NCI-H2196 treated with DMSO at 0.1 percent for 48 hours (cell line): ENCODE results near the gene PTPRE.

Experiments
- DNase-seq: peaks from one replicate; lab custom pipeline; 2025; ENCODE audit not compliant: unreplicated experiment; lab: John Stamatoyannopoulos, UW

PTPRE gene

DNA sequence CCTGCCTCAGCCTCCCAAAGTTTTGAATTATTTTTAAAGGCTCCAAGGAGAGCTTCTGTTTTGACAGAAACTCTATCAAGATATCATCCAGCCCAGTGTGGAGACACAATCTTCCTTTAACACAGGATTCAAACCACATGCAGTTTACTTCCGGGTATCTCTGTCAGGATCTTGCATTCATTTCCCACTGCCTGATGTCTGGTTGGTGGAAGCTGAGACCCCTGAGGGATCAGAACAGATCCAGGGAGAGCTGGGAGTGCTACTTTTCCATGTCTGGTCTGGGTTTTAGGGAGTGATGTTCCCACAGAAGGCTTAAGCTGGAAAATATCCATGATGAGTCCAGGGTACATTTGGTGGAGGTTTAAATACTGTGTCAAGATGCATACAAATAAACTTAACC is 16.7 kb downstream of the PTPRE start:
- no peak for DNase-seq

- DNase-seq, result no peak
Observed at GRCh38 chr10:127925471-127926207, 18.7 kb downstream of the PTPRE start.

GRCh38 chr10:127926455-127926854 is 19.6 kb downstream of the PTPRE start:
- no peak for DNase-seq

DNA sequence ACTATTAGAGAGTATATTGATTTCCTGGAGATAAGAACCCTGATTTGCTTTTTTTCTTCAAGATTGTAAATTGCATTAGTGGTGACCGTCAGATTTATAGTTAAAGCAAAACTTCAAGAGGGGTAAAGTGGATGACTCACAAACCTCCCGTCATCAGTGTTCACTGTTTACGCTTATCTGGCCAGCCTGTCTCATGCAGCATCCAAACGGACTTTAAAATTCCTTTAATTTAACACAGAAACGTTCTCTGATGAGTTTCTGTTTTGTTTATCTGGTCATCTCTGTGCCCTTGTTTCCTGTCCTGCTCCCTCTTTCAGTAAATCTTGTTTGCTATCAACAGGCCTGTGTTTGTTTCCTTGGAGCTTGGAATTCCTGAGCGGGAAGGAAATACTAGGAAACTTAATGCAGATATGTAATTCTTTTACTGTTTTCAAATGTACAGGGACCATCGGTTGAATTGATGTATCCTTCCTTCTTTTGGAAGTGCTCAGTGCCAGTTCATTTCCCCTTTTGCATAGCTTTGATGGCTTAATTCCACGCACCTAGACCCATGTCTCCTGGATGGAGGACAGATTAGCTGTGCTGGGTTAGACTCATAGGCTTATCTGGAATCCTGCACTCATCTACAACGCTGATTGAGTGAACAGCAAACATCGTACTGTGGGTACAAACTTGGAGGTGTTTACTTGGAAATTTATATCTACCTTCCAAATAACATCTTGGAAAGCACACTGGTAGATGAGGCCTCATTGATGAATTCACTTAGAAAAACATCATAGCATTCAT is 21.3 kb downstream of the PTPRE start:
- no peak for DNase-seq

GRCh38 chr10:127932521-127933270 is 25.8 kb downstream of the PTPRE start:
- no peak for DNase-seq

DNA sequence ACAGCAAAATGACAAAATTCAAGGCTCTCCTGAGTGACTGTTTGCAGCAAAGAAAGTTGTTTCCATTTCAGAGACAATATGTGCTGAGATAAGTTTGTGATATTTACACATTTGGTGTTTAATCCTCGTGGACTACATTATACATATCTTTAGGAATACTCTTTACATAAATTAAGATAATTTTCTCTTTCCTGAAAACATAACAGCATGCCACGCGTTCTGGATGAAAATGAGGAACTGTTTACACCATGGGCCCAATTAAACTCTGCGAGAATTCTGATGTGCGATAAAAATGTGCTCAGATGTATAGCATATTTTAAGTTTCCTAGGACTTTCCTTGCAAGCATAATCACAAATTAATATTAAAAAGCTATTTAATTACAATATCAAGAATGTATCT is 26.4 kb downstream of the PTPRE start:
- no peak for DNase-seq

- no peak for DNase-seq
Observed at GRCh38 chr10:127934383-127934782, 27.5 kb downstream of the PTPRE start.

- DNase-seq, result no peak
Observed at GRCh38 chr10:127935071-127935561, 28.2 kb downstream of the PTPRE start.

- no peak for DNase-seq
Observed at GRCh38 chr10:127937069-127937468, 30.2 kb downstream of the PTPRE start.

- DNase-seq, result no peak
Observed at GRCh38 chr10:127937915-127938463, 31.1 kb downstream of the PTPRE start.

- DNase-seq, result no peak
Observed at GRCh38 chr10:127939786-127940330, 33.0 kb downstream of the PTPRE start.

DNA sequence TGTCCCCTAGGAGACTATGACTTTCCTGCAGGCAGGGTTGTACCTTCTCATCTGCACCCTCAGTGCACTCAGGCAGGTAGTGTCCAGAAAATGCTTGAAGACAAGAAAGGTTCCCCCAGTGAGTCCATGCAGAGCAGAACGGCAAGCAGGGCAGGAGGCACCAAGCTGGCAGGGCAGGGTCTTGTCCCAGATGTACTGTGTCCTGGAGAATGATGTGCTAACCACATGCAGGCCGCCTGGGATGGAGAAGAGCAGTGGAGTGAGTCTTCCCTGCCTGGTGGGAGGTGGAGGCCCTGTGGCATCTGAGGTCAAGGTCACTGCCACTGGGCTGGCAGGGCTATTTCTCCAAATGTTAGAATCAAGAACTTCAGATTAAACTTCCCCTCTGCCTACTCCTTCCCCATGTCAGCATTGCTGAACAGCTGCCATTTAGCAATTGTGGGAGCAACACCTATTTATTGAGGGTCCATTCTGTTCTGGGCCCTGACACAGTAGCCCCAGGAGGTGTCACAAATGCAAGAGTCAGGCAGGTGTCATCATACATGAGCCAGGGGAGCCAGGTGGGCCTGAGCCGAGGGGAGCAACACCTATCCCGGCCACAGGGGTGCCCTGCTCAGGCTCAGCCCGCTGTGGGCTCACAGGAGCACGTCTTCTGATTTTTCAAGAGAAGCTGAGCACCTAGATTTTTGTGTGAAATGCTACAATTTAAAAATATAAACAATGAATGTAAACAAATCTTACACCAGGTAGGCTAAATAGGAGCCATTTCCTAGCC is 34.1 kb downstream of the PTPRE start:
- DNase-seq, result no peak

DNA sequence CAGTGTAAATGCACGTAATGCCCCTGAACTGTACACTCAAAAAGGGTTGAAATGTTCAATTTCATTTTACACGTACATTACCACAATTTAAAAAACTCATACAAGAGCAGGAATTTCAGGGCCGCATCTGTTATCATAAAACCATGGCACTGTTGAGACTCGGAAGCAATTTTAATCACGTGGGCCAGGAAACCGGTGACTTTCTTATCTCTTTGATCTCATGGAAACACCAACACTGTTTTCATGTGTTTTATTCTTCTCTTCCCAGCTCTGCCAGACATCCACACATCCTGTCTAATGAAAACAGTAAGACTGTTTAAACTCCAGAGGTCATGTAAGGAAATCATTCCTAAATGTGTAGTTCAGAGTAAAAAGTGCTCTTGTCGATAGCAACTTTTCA is 35.9 kb downstream of the PTPRE start:
- no peak for DNase-seq

DNA sequence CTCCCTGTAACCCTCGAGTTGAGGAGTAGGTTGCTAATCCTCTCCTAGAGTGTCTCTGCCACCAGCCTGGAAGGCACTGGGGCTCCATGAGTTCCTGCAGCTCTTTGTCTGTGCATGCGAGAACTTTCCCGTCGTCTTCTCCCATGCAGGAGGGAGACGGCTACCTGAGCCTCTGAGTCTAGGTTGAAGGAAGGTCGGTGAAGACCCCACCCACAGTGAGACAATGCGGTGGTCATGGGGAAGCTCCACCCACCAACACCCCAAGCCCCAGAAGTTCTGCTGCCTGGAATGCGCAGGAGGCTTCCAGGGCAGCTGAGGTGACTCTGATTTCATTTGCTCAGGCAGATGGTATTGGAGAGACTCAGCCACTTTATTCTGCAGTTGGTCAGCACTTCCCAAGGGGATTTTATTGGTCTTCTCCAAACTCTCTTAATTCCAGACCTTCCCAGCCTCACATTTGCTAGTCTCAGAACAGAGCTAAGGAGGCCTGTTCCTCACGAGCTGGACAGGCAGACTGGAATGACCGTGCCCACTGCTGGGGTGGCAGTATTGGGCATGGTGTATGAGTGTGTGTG is 36.5 kb downstream of the PTPRE start:
- DNase-seq, result no peak

DNA sequence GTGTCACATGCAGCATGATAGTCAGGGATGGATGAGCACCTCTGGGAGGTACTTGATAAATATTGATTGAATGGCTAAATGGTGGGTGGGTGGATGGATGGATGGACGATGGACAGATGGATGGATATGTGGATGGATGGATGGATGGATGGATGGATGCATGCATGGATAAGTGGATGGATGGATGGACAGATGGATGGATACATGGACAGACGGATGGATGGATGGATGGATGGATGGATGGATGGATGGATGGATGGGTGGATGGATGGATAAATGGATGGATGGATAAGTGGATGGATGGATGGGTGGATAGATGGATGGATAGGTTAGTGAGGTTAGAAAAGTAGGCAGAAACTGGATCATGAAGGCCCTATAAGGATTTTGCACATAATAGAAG is 37.4 kb downstream of the PTPRE start:
- no peak for DNase-seq

- DNase-seq, result no peak
Observed at GRCh38 chr10:127945341-127945758, 38.4 kb downstream of the PTPRE start.

DNA sequence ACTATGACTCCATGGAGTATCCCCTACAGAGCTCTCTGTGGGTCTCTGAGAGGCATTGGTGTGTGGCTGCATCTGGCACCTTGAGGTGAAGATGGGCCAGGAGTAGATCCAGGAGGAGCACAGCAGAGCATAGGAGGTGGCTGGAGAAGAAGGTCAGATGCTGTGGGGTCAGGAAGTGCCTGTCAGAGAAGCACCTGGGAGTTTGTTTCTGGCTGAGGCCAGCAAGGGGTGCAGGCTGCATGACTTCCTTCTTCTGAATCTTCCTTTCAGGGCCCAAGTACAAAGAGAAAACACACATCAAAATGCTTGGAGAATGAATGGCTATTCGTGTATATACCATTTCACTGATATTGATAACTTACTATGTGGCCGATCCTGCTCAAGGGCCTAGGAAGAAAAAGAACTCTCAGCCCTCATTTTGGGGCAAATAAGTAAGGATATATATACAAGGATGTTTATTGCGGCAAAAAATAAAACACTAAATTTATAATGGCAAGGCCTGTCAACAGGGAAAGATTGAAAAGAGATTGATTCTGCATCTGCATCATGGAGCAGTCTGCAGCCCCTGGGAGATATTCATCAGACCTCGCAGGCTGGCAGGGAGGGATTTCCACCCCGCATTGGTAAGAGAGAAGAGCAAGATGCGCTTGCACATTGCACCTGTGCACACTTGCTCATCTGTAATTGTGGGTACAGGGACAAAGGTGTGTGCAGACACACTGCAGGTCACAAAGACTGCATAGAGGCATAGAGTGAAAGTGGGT is 39.2 kb downstream of the PTPRE start:
- no peak for DNase-seq

- no peak for DNase-seq
Observed at GRCh38 chr10:127947211-127947610, 40.3 kb downstream of the PTPRE start.

GRCh38 chr10:127948791-127949190 is 41.9 kb downstream of the PTPRE start:
- no peak for DNase-seq
